HG02763 (cell line): ENCODE measurements around the gene CRIP2.

Experiments
- ATAC-seq: cut with Tn5 transposase; IDR thresholded peaks from one replicate; pipeline ENCODE4 v1.9.1; 2021; ENCODE audit warnings: mild to moderate bottlenecking, moderate library complexity; ENCODE audit not compliant: unreplicated experiment

The CRIP2 gene

GRCh38 chr14:105487449-105487985 is 12.9 kb downstream of the CRIP2 start:
- no peak for ATAC-seq

DNA sequence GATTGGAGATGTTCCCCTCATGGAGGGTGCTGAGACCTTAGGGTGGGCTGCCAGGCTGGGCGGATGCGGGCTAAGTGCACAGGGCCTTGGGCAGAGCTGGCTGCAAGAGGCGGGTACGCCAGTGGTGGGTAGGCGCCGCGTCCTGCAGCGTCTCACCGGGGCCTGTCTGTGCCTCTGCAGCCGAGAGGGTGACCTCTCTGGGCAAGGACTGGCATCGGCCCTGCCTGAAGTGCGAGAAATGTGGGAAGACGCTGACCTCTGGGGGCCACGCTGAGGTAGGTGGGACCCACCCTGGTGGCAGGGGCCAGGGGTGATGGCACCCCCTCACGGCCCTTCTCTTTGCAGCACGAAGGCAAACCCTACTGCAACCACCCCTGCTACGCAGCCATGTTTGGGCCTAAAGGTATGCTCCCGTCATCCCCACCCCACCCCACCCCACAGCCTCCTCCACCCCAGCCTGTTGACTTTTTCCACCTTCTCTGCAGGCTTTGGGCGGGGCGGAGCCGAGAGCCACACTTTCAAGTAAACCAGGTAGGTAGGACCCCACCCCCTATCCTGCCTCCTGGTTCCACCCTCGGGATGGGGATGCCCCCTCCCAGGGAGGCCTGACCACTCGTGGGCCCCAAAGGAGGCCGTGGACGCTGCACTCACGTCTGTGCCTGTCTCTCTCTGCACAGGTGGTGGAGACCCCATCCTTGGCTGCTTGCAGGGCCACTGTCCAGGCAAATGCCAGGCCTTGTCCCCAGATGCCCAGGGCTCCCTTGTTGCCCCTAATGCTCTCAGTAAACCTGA is 13.6 kb downstream of the CRIP2 start:
- ATAC-seq, result no peak

- ATAC-seq, result no peak
These were observed 14.3 kb downstream of the CRIP2 start for GRCh38 chr14:105488781-105489541.

DNA sequence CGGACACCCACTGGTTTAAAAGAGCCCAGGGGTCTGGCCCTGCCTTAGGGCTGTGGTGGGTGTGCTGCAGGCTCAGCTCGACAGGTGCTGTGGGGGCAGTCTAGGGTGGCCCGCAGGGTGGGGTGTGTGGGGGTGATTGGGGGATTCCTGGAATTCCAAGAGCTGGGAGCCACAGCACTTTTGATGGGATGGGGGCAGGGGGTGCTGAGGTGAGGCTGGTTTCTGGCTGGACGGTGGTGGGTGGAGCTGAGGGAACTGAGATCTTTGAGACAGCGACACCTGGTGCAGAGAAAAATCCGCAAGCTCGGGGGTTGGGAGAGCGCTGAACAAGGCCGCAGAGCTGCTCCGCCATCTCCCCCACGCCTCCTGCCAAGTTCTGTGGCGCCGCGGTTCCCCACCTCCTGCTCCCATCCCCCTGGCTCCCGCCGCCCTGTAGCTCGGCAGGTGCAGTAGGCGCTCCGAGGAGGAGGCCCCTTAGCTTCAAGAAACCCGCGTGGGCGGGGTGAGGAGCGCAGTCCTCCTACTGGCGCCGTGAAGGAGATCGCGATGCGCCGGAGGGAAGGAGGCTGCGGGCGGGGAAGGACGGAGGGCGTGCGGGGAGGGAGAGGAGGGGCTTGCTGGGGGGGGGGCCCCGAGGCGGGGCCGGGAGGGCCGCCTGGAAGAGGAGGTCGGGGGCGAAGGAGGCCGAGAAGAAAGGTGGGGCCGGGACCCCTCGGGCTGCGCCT is 15.1 kb downstream of the CRIP2 start:
- no peak for ATAC-seq

GRCh38 chr14:105490267-105490571 is 15.6 kb downstream of the CRIP2 start:
- peak; percentile 0 for ATAC-seq

GRCh38 chr14:105490572-105491365 is 16.1 kb downstream of the CRIP2 start, which contains the start of gene TEDC1:
TSS of gene TEDC1 (plus strand) at chr14:105491246. CDS start at chr14:105491376, 130 bp downstream.
- ATAC-seq, result peak; percentile 70

DNA sequence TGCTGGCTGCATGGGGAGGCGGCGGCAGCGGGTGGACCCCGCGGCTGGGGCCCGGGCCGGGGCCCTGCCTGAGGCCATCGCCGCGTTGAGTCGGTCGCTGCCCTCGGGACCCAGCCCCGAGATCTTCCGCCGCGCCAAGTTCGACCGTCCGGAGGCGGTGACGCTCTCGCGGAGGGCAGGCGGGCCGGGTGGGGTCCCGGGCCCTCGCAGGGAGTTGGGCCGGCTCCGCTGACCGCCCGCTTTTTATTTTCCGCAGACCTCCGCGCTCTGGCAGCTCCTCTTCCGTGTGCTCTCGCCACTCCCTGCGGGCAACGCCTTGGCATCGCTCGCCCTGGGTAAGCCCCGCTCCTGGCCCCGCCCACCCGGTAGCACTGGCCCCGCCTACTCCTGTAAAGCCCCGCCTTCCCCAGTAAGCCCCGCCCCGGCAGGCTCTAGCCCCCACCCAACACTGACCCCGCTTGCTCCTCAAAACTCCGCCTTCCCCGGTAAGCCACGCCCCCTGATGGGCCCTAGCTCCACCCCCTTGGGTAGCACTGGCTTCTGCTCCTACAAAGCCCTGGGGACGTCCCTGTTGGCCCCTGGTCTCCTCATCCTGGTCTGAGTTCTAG is 16.8 kb downstream of the CRIP2 start:
- no peak for ATAC-seq

DNA sequence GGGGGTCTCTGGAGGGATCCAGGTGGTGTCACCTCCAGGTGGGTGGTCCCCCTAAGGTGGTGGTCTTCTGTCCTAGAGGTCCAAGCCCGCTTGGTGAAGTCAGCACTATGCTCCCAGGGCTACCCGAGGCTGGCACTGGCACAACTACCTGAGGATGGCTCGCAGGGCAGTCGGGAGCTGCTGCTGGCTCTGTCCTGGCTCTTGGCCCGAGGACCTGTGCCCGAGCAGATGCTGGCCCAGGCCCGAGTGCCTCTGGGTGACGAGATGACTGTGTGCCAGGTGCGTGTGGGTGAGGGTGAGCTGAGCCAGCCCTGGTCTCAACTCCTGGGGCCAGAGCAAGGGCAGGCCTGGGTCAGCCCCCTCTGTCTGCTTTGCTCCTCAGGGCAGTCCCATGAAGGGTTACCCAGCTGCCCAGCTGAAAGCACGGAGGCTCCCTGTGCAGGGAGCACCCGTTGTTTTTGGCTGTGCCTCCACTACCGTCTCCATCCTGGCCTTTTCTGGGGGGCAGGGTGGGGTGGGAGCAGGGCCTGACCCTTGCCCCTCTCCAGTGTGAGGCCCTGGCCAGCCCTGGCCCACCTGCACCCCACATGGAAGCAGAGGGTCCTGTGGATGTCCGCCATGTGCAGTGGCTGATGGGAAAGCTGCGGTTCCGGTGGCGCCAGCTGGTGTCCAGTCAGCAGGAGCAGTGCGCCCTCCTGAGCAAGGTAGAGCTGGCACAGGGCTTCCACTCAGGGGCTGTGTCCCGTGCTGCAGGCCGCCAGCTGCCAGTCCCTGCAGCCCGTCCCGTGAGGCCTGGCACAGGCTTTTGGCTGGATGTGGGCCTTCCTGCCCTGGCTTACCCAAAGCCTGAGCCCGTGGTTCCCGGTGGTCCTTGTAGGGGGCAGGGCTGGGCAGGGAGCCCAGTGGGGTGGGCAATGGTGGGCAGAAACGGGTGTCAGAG is 17.7 kb downstream of the CRIP2 start:
- ATAC-seq, result no peak

DNA sequence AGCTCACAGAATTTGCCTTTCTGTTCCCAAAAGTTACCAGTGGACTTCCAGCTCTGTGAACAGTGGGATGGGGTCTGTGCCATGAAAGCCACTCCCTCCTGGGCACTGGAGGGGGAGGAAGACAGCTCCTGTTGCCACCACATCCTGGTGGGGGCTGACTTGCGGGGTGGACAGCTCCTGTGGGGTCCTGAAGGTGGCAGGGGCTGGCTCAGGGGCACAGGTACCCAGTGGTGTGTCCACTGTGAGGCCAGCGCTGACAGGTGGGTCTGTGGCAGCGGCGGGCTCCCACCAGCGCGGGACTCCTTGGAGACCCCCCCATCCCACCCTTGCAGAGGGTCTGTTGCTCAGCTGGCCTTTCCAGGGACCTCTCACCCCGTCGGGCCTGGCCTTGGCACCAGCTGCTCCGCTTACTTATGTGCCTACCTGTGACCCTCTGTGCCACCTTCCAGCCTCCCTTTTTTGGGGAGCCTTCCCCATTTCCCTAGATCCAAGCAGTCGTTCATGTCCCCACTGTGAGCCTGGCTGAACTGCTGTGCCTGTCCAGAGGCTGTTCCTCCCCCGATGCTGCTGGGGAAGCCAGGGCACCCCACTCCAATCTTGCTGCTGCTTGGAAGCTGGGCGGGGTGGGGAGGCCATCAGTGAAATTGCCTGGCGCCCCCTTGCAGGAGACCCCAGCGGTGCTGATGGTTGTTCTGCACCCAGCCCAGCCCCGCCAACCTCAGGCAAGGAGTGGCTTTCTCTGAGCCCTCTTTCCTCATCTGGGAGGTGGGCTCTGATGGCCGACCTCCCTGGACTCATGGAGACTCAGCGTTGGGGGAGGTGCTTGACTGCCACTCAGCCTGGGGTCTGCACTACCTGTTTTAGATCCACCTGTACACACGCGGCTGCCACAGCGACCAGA is 18.6 kb downstream of the CRIP2 start:
- ATAC-seq, result no peak

GRCh38 chr14:105493921-105494605 is 19.4 kb downstream of the CRIP2 start:
- no peak for ATAC-seq

DNA sequence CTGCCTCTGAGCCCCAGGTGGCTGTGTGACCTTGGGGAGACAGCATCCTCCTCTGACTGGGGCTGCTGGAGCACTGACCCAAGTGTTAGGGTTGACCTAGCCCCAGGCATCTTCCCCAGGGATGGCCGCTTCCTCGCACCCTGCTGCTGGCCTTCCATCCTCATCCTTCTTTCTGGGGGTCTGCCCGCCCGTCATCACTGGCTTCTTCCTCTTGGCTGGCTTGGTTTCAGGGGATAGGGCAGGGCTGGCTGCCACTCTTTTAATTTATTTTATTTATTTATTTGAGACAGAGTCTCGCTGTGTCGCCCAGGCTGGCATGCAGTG is 19.9 kb downstream of the CRIP2 start:
- ATAC-seq, result no peak

DNA sequence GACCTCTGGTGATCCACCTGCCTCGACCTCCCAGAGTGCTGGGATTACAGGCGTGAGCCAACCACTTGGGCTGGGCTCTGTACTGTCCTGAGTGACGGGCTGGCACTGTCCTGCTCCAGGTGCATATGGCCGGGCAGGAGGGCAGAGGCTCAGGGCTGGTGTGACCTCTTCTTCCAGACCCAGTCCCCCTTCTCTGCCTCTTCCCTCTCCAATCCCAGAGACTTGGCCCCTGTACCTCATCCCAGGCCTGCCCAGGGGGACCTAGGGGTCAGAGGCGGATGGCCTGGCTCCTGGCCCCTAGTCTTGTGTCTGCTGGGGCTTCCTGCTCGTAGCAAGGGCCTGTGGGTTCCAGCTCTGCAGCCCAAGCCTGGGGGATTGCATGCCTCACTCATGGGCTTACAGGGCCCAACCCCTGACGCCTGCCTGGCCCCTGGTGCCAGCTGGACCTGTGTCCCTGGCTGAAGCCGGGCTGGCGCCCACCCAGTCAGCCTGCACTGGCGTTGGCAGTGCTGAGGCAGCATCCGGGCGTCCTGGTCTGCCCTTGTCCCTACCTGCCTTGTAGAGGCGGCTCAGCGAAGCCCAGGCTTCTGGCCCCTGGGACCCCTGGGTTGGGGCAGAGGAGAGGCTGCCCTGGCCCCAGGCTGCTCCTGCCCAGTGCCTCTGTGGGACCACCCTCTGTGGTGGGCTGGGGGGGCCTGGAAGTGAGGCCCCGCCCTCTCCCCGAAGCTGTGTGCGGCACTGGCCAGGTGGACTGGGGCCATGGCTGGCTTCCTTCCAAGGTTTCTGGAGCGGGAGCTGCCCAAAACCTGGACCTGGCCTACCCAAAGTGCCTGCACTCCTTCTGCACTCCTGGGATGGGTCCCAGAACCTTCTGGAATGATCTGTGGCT is 20.7 kb downstream of the CRIP2 start:
- ATAC-seq, result no peak

DNA sequence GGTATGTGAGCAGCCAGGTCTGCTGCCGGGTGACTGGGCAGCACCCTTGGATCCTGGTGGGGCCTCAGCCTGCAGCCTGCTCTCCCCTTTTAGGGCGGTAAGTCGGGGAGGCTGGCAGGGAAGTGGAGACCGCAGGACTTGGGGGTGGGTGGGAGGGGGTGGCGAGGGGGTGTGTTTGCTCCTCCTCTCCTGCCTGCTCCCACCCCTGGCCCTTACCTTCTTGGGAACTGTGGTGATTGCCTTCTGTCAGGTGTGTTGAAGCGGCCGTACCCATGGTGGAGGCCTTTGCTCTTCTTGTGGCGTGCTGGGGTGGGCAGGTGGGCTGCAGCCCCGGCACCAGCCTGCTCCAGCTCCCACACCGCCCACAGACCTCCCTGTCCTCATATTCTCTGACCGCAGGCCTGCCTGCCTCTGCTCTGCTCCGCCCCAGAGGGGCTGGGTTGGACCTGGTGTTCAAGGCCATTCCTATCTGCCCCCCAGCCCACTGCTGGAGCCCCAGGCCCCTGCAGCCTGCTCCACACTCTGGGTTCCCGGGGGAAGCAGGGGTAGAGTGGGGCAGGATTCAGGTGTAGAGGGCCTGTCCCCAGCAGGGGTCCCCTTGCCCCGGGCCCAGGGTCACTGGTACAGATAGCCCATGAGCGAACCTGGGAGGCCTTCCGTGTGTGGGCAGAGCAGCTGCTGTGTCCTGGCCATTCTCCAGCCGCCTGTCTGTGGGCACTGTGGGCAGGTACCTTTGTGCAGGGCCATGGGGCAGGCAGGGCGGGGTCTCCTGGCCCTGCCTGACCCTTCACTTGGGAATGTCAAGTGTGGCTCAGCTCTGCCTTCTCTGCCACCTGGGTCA is 21.6 kb downstream of the CRIP2 start:
- ATAC-seq, result no peak

- no peak for ATAC-seq
These were observed 22.4 kb downstream of the CRIP2 start for GRCh38 chr14:105496831-105497591.
